OCI-LY7 (cell line): ENCODE results near the gene GDA. TPM values are rescaled to one million over a fixed set of nuclear protein-coding genes. Genes with fewer than 3 reads are reported as not detected.

ENCODE experiments used
- BruUV-seq: library from RNA; stranded (reverse); fragments of 400-500 nt; replicated peaks from 2 replicates; lab custom pipeline; 2021; lab: Mats Ljungman, UMichigan
- CTCF ChIA-PET: fragments of 300-600 bp; sonication (Branson Sonifier 250); formaldehyde crosslinking; loops from one replicate; lab custom pipeline; 2022; ENCODE audit warnings: antibody characterized with exemption; ENCODE audit not compliant: unreplicated experiment; lab: Charles Lee
- POLR2A ChIA-PET: fragments of 300-600 bp; sonication (Branson Sonifier 250); formaldehyde crosslinking; loops from one replicate; lab custom pipeline; 2022; ENCODE audit warnings: antibody characterized with exemption; lab: Charles Lee
- DNase-seq: peaks from one replicate; pipeline ENCODE4 v3.0.0-alpha.2; 2015; ENCODE audit warnings: low spot score
- H2AFZ ChIP-seq: fragments of 200-600 bp; sonication (generic), shearing (Covaris generic); 2 replicates; pipeline ENCODE4 v1.6.1; 2014; ENCODE audit warnings: mild to moderate bottlenecking, antibody characterized with exemption, low read length, moderate library complexity
- H3K27ac ChIP-seq: fragments of 200-600 bp; sonication (generic); 2 replicates; pipeline ENCODE4 v1.5.1; 2014; ENCODE audit warnings: mixed run types, low read depth, mild to moderate bottlenecking, moderate library complexity, low read length, inconsistent platforms; ENCODE audit not compliant: poor library complexity, severe bottlenecking
- H3K36me3 ChIP-seq: fragments of 200-600 bp; sonication (generic); 2 replicates; pipeline ENCODE4 v1.6.1; 2014; ENCODE audit warnings: mild to moderate bottlenecking, antibody characterized with exemption, low read length, moderate library complexity, mixed read lengths; ENCODE audit not compliant: insufficient read depth
- H3K4me1 ChIP-seq: fragments of 200-600 bp; sonication (generic); 2 replicates; pipeline ENCODE4 v1.5.1; 2014; ENCODE audit warnings: mild to moderate bottlenecking, low read length; ENCODE audit not compliant: insufficient read depth, poor library complexity, severe bottlenecking
- H3K4me2 ChIP-seq: fragments of 200-600 bp; sonication (generic); 2 replicates; pipeline ENCODE4 v1.6.1; 2014; ENCODE audit warnings: mild to moderate bottlenecking, low read length
- H3K4me3 ChIP-seq: fragments of 200-600 bp; sonication (generic); 2 replicates; pipeline ENCODE4 v1.5.1; 2014; ENCODE audit warnings: mild to moderate bottlenecking, low read depth, low read length; ENCODE audit not compliant: poor library complexity, severe bottlenecking
- H3K79me2 ChIP-seq: fragments of 200-600 bp; sonication (generic); 2 replicates; pipeline ENCODE4 v1.6.1; 2016; ENCODE audit warnings: low read depth, mild to moderate bottlenecking, low read length, moderate library complexity, mixed read lengths; ENCODE audit not compliant: insufficient read depth
- H3K9me2 ChIP-seq: fragments of 200-600 bp; sonication (generic); 2 replicates; pipeline ENCODE4 v1.6.1; 2016; ENCODE audit warnings: mild to moderate bottlenecking, low read length, mixed read lengths; ENCODE audit not compliant: insufficient read depth
- H3K9me3 ChIP-seq: fragments of 200-600 bp; sonication (generic); 2 replicates; pipeline ENCODE4 v1.6.1; 2014; ENCODE audit warnings: mild to moderate bottlenecking, mixed run types, low read length, mixed read lengths
- H4K20me1 ChIP-seq: fragments of 200-600 bp; sonication (generic); 2 replicates; pipeline ENCODE4 v1.6.1; 2014; ENCODE audit warnings: mild to moderate bottlenecking, antibody characterized with exemption, low read length, moderate library complexity, mixed read lengths; ENCODE audit not compliant: insufficient read depth
- EZH2phosphoT487 ChIP-seq: fragments of 200-600 bp; sonication (generic); IDR thresholded peaks from 2 replicates; pipeline ENCODE4 v1.6.1; 2018; ENCODE audit warnings: low read depth, borderline replicate concordance, mild to moderate bottlenecking, mixed run types, antibody characterized with exemption, low read length, moderate library complexity, mixed read lengths
- intact Hi-C: fragments of 100-400 bp; cut with micrococcal nuclease; formaldehyde crosslinking; loops from one replicate; pipeline ENCODE4 v1.10.0; 2022; ENCODE audit not compliant: unreplicated experiment
- total RNA-seq, 2 experiments: library from RNA; depleted of rRNA in 1 of 2; stranded (reverse); fragments of >200 nt in 1 of 2; shearing (Covaris generic) in 1 of 2; gene quantifications; 2 replicates each; pipeline ENCODE4 v1.2.3, GENCODE V29; 2014 to 2022
- TF ChIP-seq, protein P1 (sequence below): fragments of 200-600 bp; sonication (generic); conservative IDR thresholded peaks from 2 replicates; pipeline ENCODE4 v1.5.1; 2014; ENCODE audit warnings: mild to moderate bottlenecking, antibody characterized with exemption, low read length, moderate library complexity, mixed read lengths

The GDA gene
- total RNA-seq, 2 experiments from 2014 or later: not detected

DNA sequence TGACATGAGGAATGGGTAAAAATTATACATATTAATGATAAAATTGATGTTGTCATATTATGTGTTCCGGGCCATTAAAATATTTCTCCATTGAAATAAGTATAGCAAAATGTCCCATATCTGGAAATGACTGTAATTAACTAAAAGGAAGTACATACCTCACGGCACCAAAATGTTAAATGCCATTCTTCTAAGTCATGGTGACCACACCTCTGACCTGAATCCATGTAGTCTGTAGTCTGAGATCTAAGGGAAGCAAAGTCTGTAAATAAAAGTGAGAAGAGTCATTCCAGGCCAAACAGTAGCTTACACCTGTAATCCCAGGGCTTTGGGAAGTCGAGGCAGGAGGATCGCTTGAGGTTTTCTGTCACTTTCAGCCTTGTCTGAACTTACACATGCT, 8.7 kb upstream of the GDA start:
- intact Hi-C loops: no loop called here
- Histone ChIP-seq H3K4me2 (no peak overlapping the region), H3K9me2 (no peaks in the 10 kb centered on the region), H3K4me1 (no peaks in the 10 kb centered on the region), H3K79me2 (no peaks in the 10 kb centered on the region), H3K4me3 (no peak overlapping the region), H4K20me1 (no peaks in the 10 kb centered on the region), H3K36me3 (no peaks in the 10 kb centered on the region), H3K27ac (no peak overlapping the region), H3K9me3 (no peaks in the 10 kb centered on the region), H2AFZ (no peak overlapping the region)
- CTCF ChIA-PET: no interaction called here
- DNase-seq: no peak
- no TSS peak for BruUV-seq
- POLR2A ChIA-PET: interaction anchor here (0.6 kb wide), 1 partner anchor 20 kb away, joined by 4 read pairs; no protein-coding TSS in a partner anchor
- TF ChIP-seq EZH2phosphoT487: no peak
- TF ChIP-seq, protein P1, sequence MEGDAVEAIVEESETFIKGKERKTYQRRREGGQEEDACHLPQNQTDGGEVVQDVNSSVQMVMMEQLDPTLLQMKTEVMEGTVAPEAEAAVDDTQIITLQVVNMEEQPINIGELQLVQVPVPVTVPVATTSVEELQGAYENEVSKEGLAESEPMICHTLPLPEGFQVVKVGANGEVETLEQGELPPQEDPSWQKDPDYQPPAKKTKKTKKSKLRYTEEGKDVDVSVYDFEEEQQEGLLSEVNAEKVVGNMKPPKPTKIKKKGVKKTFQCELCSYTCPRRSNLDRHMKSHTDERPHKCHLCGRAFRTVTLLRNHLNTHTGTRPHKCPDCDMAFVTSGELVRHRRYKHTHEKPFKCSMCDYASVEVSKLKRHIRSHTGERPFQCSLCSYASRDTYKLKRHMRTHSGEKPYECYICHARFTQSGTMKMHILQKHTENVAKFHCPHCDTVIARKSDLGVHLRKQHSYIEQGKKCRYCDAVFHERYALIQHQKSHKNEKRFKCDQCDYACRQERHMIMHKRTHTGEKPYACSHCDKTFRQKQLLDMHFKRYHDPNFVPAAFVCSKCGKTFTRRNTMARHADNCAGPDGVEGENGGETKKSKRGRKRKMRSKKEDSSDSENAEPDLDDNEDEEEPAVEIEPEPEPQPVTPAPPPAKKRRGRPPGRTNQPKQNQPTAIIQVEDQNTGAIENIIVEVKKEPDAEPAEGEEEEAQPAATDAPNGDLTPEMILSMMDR: no peak

DNA sequence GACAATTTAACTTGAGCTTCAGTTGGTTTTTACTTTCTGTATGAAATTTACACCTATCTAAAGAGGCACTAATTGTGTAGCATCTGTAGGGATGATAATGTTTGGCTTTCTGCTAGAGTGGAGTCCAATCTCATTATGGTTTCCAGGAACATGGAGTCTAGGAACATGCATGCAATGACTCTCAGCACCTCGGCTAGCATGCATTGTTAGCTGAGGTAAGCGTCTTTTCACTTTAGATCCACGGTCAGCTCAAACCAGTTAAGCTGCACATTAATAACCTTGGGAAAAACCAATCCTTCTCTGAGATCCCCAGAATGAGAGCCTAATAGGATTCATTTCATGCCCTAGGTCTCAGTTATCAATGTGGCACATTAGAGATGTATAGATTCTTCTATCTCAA, 7.8 kb upstream of the GDA start:
- no peaks in the 10 kb centered on the region for H3K79me2 ChIP-seq
- H3K36me3 ChIP-seq: no peaks in the 10 kb centered on the region
- TF ChIP-seq EZH2phosphoT487: no peak
- TF ChIP-seq, protein P1: no peak
- no peak overlapping the region for H2AFZ ChIP-seq
- no peak for DNase-seq
- no TSS peak for BruUV-seq
- no peak overlapping the region for H3K4me2 ChIP-seq
- ChIA-PET POLR2A (interaction anchor here (1.0 kb wide), 1 partner anchor 36 kb away, joined by 3 read pairs; no protein-coding TSS in a partner anchor), CTCF (no interaction called here)
- no peaks in the 10 kb centered on the region for H3K9me2 ChIP-seq
- H3K4me1 ChIP-seq: no peaks in the 10 kb centered on the region
- no peak overlapping the region for H3K27ac ChIP-seq
- H4K20me1 ChIP-seq: no peaks in the 10 kb centered on the region
- intact Hi-C loops: no loop called here
- H3K4me3 ChIP-seq: no peak overlapping the region
- no peaks in the 10 kb centered on the region for H3K9me3 ChIP-seq

DNA sequence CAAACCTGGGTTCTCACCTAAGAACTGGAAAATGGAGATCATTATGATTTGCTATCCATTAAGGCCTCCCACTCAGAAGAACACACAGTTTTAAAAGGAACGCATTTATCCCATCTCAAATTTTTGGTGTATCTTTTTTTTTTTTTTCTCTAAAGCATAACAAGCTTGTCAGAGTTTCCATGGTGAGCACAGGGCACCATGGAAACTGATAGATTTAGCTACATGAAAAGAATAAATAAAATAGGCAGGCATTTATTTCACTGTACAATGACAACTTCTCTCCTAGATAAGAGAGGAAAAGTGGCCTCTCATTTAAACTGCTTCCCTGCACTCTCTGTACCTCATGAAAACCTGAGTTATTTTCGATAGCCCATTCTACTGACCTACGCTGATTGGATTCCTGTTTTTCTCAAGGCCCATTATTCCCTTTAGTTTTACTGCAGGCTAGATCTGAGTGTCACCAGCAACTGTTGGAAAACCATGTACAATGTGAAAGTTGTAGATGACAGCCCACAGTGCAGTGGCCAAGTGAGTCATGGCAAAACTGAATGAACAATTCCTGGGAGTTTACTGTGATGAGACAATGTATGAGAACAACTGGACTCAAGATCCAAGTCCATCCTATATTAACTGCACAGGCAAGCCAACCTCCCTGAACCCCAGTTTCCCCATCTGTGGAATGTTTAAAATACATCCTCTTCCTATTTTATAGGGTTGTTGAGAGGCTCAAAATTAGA, 4.3 kb upstream of the GDA start:
- TF ChIP-seq EZH2phosphoT487: no peak
- TF ChIP-seq, protein P1: no peak
- no TSS peak for BruUV-seq
- H2AFZ ChIP-seq: no peak overlapping the region
- no peak overlapping the region for H3K4me2 ChIP-seq
- H3K36me3 ChIP-seq: no peaks in the 10 kb centered on the region
- POLR2A ChIA-PET: interaction anchor here (1.2 kb wide), 1 partner anchor 11 kb away, joined by 3 read pairs; no protein-coding TSS in a partner anchor
- H3K9me2 ChIP-seq: no peaks in the 10 kb centered on the region
- no peaks in the 10 kb centered on the region for H3K4me1 ChIP-seq
- no peak overlapping the region for H3K27ac ChIP-seq
- no peak overlapping the region for H3K4me3 ChIP-seq
- intact Hi-C loops: no loop called here
- H3K79me2 ChIP-seq: no peaks in the 10 kb centered on the region
- no peaks in the 10 kb centered on the region for H4K20me1 ChIP-seq
- DNase-seq: no peak
- CTCF ChIA-PET: no interaction called here
- H3K9me3 ChIP-seq: no peaks in the 10 kb centered on the region
